ENCODE results near the gene TDP1. TPM values are rescaled to one million over a fixed set of nuclear protein-coding genes. Genes with fewer than 3 reads are reported as not detected.

Gene TDP1
- total and polyA plus RNA-seq, 4 donors = 3.3 to 10.6 (median 4.2) TPM

GRCh38 chr14:89952576-89952975 lies 3.2 kb upstream of the TDP1 start:
- TF ChIP-seq HNF4G (IDR thresholded peaks at IDR 0.05) (no peak), EGR1 (IDR thresholded peaks at IDR 0.05; ENCODE audit: low read depth in 2 of 2) (no peak)
- TF ChIP-seq, protein P1, sequence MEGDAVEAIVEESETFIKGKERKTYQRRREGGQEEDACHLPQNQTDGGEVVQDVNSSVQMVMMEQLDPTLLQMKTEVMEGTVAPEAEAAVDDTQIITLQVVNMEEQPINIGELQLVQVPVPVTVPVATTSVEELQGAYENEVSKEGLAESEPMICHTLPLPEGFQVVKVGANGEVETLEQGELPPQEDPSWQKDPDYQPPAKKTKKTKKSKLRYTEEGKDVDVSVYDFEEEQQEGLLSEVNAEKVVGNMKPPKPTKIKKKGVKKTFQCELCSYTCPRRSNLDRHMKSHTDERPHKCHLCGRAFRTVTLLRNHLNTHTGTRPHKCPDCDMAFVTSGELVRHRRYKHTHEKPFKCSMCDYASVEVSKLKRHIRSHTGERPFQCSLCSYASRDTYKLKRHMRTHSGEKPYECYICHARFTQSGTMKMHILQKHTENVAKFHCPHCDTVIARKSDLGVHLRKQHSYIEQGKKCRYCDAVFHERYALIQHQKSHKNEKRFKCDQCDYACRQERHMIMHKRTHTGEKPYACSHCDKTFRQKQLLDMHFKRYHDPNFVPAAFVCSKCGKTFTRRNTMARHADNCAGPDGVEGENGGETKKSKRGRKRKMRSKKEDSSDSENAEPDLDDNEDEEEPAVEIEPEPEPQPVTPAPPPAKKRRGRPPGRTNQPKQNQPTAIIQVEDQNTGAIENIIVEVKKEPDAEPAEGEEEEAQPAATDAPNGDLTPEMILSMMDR (IDR thresholded peaks at IDR 0.05; ENCODE audit: low read depth, low read length, missing input control) = no peak
- no peaks in the 10 kb centered on the region for H3K36me3 ChIP-seq (ENCODE audit: control insufficient read depth in 4 of 4, insufficient read depth in 3 of 4, low read depth in 1 of 4, low read length in 3 of 4)
- H3K4me1 ChIP-seq (ENCODE audit: control insufficient read depth in 4 of 4, insufficient read depth in 4 of 4, low read length in 3 of 4) = peaks cover 0 to 30% (median 19%) of the 10 kb centered on the region in 4 donors
- no peak for DNase-seq (ENCODE audit: low spot score)
- H3K9me3 ChIP-seq (ENCODE audit: control insufficient read depth in 4 of 4, low read length in 3 of 4) = no peaks in the 10 kb centered on the region
- no peak overlapping the region for H3K9ac ChIP-seq (ENCODE audit: low read depth in 1 of 2, low read length in 2 of 2)
- H3K27me3 ChIP-seq (ENCODE audit: control insufficient read depth in 4 of 4, insufficient read depth in 4 of 4, low read length in 3 of 4) = no peaks in the 10 kb centered on the region
- 86% methylated on average over 2 of the region's 2 CpGs for WGBS
- H3K4me3 ChIP-seq (ENCODE audit: low read depth in 1 of 3, low read length in 3 of 3) = no peak overlapping the region
- H3K27ac ChIP-seq (ENCODE audit: low read depth in 1 of 2, low read length in 2 of 2) = no peak overlapping the region

DNA sequence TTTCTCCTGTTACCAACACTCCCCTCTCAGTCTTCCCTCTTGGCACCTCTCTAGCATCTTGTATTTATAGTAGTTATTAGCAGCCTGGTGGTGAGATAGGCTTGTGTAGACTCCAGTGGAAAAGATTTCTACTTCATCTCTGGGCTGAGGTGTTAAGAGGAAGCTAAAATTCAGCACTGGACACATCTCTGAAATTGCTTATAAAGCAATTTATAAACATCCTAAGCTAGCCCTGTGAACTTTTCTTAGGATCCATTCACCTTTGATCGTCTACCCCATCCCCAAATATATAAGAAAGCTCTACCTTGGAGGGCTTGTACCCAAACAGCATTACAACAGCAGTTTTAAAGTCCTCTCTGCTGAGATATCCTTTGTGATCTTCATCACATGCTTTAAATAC lies 2.1 kb upstream of the TDP1 start:
- no peaks in the 10 kb centered on the region for H3K36me3 ChIP-seq (ENCODE audit: control insufficient read depth in 4 of 4, insufficient read depth in 3 of 4, low read depth in 1 of 4, low read length in 3 of 4)
- no peak overlapping the region for H3K9ac ChIP-seq (ENCODE audit: low read depth in 1 of 2, low read length in 2 of 2)
- whole genome bisulfite sequencing = 69% methylated on average over 1 of the region's 1 CpG
- no peak overlapping the region for H3K4me3 ChIP-seq (ENCODE audit: low read depth in 1 of 3, low read length in 3 of 3)
- no peaks in the 10 kb centered on the region for H3K27me3 ChIP-seq (ENCODE audit: control insufficient read depth in 4 of 4, insufficient read depth in 4 of 4, low read length in 3 of 4)
- no peak overlapping the region for H3K27ac ChIP-seq (ENCODE audit: low read depth in 1 of 2, low read length in 2 of 2)
- TF ChIP-seq FOXA2 (IDR thresholded peaks at IDR 0.05) (no peak), EGR1 (IDR thresholded peaks at IDR 0.05; ENCODE audit: low read depth in 2 of 2) (no peak), TAF1 (conservative IDR thresholded peaks at IDR 0.05) (no peak), ATF3 (IDR thresholded peaks at IDR 0.05) (no peak), NR2F2 (IDR thresholded peaks at IDR 0.05) (no peak), ZBTB33 (IDR thresholded peaks at IDR 0.05) (no peak), HNF4G (IDR thresholded peaks at IDR 0.05) (no peak), JUND (IDR thresholded peaks at IDR 0.05) (no peak), FOXA1 (IDR thresholded peaks at IDR 0.05) (no peak), SP1 (IDR thresholded peaks at IDR 0.05) (no peak), REST (IDR thresholded peaks at IDR 0.05) (no peak)
- TF ChIP-seq, protein P1 (IDR thresholded peaks at IDR 0.05; ENCODE audit: low read depth, low read length, missing input control) = no peak
- TF ChIP-seq, protein P2, sequence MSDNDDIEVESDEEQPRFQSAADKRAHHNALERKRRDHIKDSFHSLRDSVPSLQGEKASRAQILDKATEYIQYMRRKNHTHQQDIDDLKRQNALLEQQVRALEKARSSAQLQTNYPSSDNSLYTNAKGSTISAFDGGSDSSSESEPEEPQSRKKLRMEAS (IDR thresholded peaks at IDR 0.05) = no peak
- H3K9me3 ChIP-seq (ENCODE audit: control insufficient read depth in 4 of 4, low read length in 3 of 4) = no peaks in the 10 kb centered on the region
- no peak for DNase-seq (ENCODE audit: low spot score)
- peaks cover 0 to 30% (median 19%) of the 10 kb centered on the region in 4 donors for H3K4me1 ChIP-seq (ENCODE audit: control insufficient read depth in 4 of 4, insufficient read depth in 4 of 4, low read length in 3 of 4)
